PFSK-1 (cell line): ENCODE measurements around the gene ATF1.

Experiments
- FOXP2 ChIP-seq: optimal IDR thresholded peaks from 2 replicates; pipeline ENCODE3; 2011; ENCODE audit warnings: borderline replicate concordance, control low read depth, inconsistent platforms; ENCODE audit not compliant: insufficient read depth; ENCODE audit errors: extremely low read length, extremely low read depth
- POLR2AphosphoS5 ChIP-seq: IDR thresholded peaks from 2 replicates; pipeline ENCODE4 v1.6.1; 2012; ENCODE audit warnings: low read depth, mild to moderate bottlenecking, control low read depth, low read length, moderate library complexity
- REST ChIP-seq, 2 experiments: IDR thresholded peaks; 2 replicates each; pipeline versions ENCODE4 v1.6.1 to v1.8.0; 2011 to 2012; ENCODE audit warnings: low read depth in 2 of 2, low read length in 2 of 2, control low read depth in 1 of 2, inconsistent platforms in 1 of 2, mild to moderate bottlenecking in 1 of 2, moderate library complexity in 1 of 2; ENCODE audit not compliant: insufficient read depth in 1 of 2
- SIN3A ChIP-seq: IDR thresholded peaks from 2 replicates; pipeline ENCODE4 v1.6.1; 2012; ENCODE audit warnings: mild to moderate bottlenecking, low read length, moderate library complexity, borderline replicate concordance; ENCODE audit not compliant: insufficient read depth
- TAF1 ChIP-seq: IDR thresholded peaks from 2 replicates; pipeline ENCODE4 v1.6.1; 2012; ENCODE audit warnings: low read length, control low read depth, borderline replicate concordance; ENCODE audit not compliant: insufficient read depth

Gene ATF1

GRCh38 chr12:50803230-50803875 lies 39.5 kb downstream of the ATF1 start:
- no peak for TF ChIP-seq TAF1
- no peak for TF ChIP-seq SIN3A
- TF ChIP-seq FOXP2: no peak
- no peak for TF ChIP-seq POLR2AphosphoS5
- no peak for TF ChIP-seq REST (IDR thresholded peaks at IDR 0.05; ENCODE audit: insufficient read depth in 1 of 2, low read depth in 2 of 2, low read length in 2 of 2)

GRCh38 chr12:50806176-50806575 lies 42.3 kb downstream of the ATF1 start:
- TF ChIP-seq SIN3A: no peak
- no peak for TF ChIP-seq POLR2AphosphoS5
- TF ChIP-seq REST (IDR thresholded peaks at IDR 0.05; ENCODE audit: insufficient read depth in 1 of 2, low read depth in 2 of 2, low read length in 2 of 2): no peak
- TF ChIP-seq TAF1: no peak
- TF ChIP-seq FOXP2: no peak

- TF ChIP-seq POLR2AphosphoS5 (no peak), SIN3A (no peak), REST (IDR thresholded peaks at IDR 0.05; ENCODE audit: insufficient read depth in 1 of 2, low read depth in 2 of 2, low read length in 2 of 2) (no peak), TAF1 (no peak)
These were observed 56.3 kb downstream of the ATF1 start for GRCh38 chr12:50820177-50820576.

GRCh38 chr12:50822082-50822481 lies 58.2 kb downstream of the ATF1 start:
- TF ChIP-seq FOXP2 (no peak), TAF1 (no peak)

- TF ChIP-seq TAF1: no peak
These were observed 61.0 kb downstream of the ATF1 start for GRCh38 chr12:50824914-50825313.

GRCh38 chr12:50825372-50825838 lies 61.5 kb downstream of the ATF1 start:
- no peak for TF ChIP-seq TAF1
- no peak for TF ChIP-seq POLR2AphosphoS5
- TF ChIP-seq SIN3A: no peak
- TF ChIP-seq REST (IDR thresholded peaks at IDR 0.05; ENCODE audit: insufficient read depth in 1 of 2, low read depth in 2 of 2, low read length in 2 of 2): no peak
- TF ChIP-seq FOXP2: no peak
